ENCODE measurements around the gene FRMD3. TPM values are rescaled to one million over a fixed set of nuclear protein-coding genes. Genes with fewer than 3 reads are reported as not detected.

The FRMD3 gene
- total and polyA plus RNA-seq, 8 donors: 1.3 to 18.0 (median 4.1) TPM

- DNase-seq: no peak
- Histone ChIP-seq H3K27ac (no peak overlapping the region), H3K9me3 (no peaks in the 10 kb centered on the region), H3K4me3 (no peak overlapping the region), H3K27me3 (no peaks in the 10 kb centered on the region), H3K36me3 (no peaks in the 10 kb centered on the region), H3K4me1 (peaks cover 5 to 17% (median 9%) of the 10 kb centered on the region in 4 donors)
- intact Hi-C loops (cut with DNase I; ENCODE audit: low total_unique reads): no loop called here
- 77 to 80% (median 78%) methylated on average over 7 of the region's 7 CpGs for WGBS, 5 donors
- no peak for TF ChIP-seq POLR2A (IDR thresholded peaks at IDR 0.05)
- TF ChIP-seq EP300 (IDR thresholded peaks at IDR 0.05): no peak
- no peak for TF ChIP-seq POLR2AphosphoS5 (IDR thresholded peaks at IDR 0.05)
- TF ChIP-seq, protein P1, sequence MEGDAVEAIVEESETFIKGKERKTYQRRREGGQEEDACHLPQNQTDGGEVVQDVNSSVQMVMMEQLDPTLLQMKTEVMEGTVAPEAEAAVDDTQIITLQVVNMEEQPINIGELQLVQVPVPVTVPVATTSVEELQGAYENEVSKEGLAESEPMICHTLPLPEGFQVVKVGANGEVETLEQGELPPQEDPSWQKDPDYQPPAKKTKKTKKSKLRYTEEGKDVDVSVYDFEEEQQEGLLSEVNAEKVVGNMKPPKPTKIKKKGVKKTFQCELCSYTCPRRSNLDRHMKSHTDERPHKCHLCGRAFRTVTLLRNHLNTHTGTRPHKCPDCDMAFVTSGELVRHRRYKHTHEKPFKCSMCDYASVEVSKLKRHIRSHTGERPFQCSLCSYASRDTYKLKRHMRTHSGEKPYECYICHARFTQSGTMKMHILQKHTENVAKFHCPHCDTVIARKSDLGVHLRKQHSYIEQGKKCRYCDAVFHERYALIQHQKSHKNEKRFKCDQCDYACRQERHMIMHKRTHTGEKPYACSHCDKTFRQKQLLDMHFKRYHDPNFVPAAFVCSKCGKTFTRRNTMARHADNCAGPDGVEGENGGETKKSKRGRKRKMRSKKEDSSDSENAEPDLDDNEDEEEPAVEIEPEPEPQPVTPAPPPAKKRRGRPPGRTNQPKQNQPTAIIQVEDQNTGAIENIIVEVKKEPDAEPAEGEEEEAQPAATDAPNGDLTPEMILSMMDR (IDR thresholded peaks at IDR 0.05): no peak
Measured at GRCh38 chr9:83469722-83470121, 68.5 kb downstream of the FRMD3 start.

DNA sequence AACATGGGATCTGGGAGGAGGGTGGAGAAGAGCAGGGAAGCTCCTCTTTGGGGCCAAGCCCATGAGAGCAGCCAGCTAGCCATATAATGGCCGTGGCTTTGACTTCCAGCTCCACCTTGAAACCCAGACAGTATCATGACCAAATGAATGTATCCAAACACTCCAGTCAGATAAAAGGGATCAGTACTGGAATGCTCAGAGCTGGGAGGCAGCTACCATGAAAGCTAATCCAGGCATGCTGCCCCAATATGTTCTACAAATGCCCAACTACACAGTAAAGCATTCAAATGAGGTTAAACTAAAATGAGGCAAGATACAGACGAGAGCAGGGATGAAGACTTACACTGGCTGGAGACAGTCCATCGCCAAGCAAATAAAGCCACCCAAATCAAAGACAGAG, 69.4 kb downstream of the FRMD3 start:
- WGBS, 5 donors: 74 to 87% (median 84%) methylated on average over 3 of the region's 3 CpGs
- intact Hi-C loops (cut with DNase I; ENCODE audit: low total_unique reads): no loop called here
- Histone ChIP-seq H3K4me3 (no peak overlapping the region), H3K27ac (peak overlapping the region in 1 of 5 donors; percentile 1), H3K4me1 (peaks cover 5 to 17% (median 9%) of the 10 kb centered on the region in 4 donors), H3K9me3 (no peaks in the 10 kb centered on the region), H3K36me3 (no peaks in the 10 kb centered on the region), H3K27me3 (no peaks in the 10 kb centered on the region)
- no peak for TF ChIP-seq POLR2AphosphoS5 (IDR thresholded peaks at IDR 0.05)
- no peak for TF ChIP-seq POLR2A (IDR thresholded peaks at IDR 0.05)
- TF ChIP-seq, protein P1 (IDR thresholded peaks at IDR 0.05): no peak
- no peak for TF ChIP-seq EP300 (IDR thresholded peaks at IDR 0.05)
- no peak for DNase-seq

- Histone ChIP-seq H3K27ac (no peak overlapping the region), H3K27me3 (no peaks in the 10 kb centered on the region), H3K4me3 (no peak overlapping the region), H3K4me1 (peaks cover 0 to 11% (median 1%) of the 10 kb centered on the region in 4 donors), H3K36me3 (no peaks in the 10 kb centered on the region), H3K9me3 (no peaks in the 10 kb centered on the region)
- DNase-seq: no peak
- 56 to 68% (median 64%) methylated on average over 2 of the region's 2 CpGs for WGBS, 5 donors
- intact Hi-C loops (cut with DNase I; ENCODE audit: low total_unique reads): no loop called here
- TF ChIP-seq, protein P1 (IDR thresholded peaks at IDR 0.05): no peak
- TF ChIP-seq POLR2AphosphoS5 (IDR thresholded peaks at IDR 0.05) (no peak), EP300 (IDR thresholded peaks at IDR 0.05) (no peak), POLR2A (IDR thresholded peaks at IDR 0.05) (no peak)
Measured at GRCh38 chr9:83466877-83467276, 71.3 kb downstream of the FRMD3 start.

- no peaks in the 10 kb centered on the region for H3K36me3 ChIP-seq
- no peaks in the 10 kb centered on the region for H3K9me3 ChIP-seq
- H3K4me1 ChIP-seq: peaks cover 0 to 7% (median 0%) of the 10 kb centered on the region in 4 donors
- 87 to 93% (median 91%) methylated on average over 6 of the region's 6 CpGs for WGBS, 5 donors
- intact Hi-C loops (cut with DNase I; ENCODE audit: low total_unique reads): no loop called here
- TF ChIP-seq POLR2AphosphoS5 (IDR thresholded peaks at IDR 0.05) (no peak), EP300 (IDR thresholded peaks at IDR 0.05) (no peak), POLR2A (IDR thresholded peaks at IDR 0.05) (no peak)
- TF ChIP-seq, protein P1 (IDR thresholded peaks at IDR 0.05): no peak
- DNase-seq: no peak
- no peak overlapping the region for H3K27ac ChIP-seq
- no peaks in the 10 kb centered on the region for H3K27me3 ChIP-seq
- no peak overlapping the region for H3K4me3 ChIP-seq
Measured at GRCh38 chr9:83466351-83466750, 71.8 kb downstream of the FRMD3 start.
